Measurements from ENCODE around the gene SP1. TPM values are rescaled to one million over a fixed set of nuclear protein-coding genes. Genes with fewer than 3 reads are reported as not detected.
"Not testable (repeated sequence)": the region's sequence is repeated elsewhere in the genome, so short reads cannot be mapped to it uniquely, and the experiment has no call there.

The SP1 gene
- total RNA-seq, 6 experiments from 2014 or later = 38.2 to 51.8 (median 43.5) TPM

- Mint-ChIP-seq H3K4me1 (ENCODE audit: low read depth) (peaks cover 30% of the 10 kb centered on the region), H3K27ac (no peak overlapping the region), H3K9me3 (no peaks in the 10 kb centered on the region), H3K36me3 (ENCODE audit: low read depth) (no peaks in the 10 kb centered on the region), H3K4me3 (no peak overlapping the region), H3K27me3 (ENCODE audit: insufficient read depth) (peaks cover 7% of the 10 kb centered on the region)
- TF ChIP-seq CTCF (IDR thresholded peaks at IDR 0.05) = no peak
- no peak for DNase-seq
Observed at GRCh38 chr12:53419756-53420155, 39.8 kb downstream of the SP1 start.

GRCh38 chr12:53422247-53422646 is 42.3 kb downstream of the SP1 start:
- H3K27ac Mint-ChIP-seq = not testable (repeated sequence)

GRCh38 chr12:53423597-53423996 is 43.6 kb downstream of the SP1 start, which contains the start of gene AMHR2:
AMHR2 (plus strand) TSS chr12:53423855; CDS start chr12:53423935, 80 bp downstream.
- Mint-ChIP-seq H3K4me1 (ENCODE audit: low read depth) (peaks cover 25% of the 10 kb centered on the region), H3K4me3 (no peak within 1 kb of the TSS), H3K36me3 (ENCODE audit: low read depth) (no peaks in the 10 kb centered on the region)

More at GRCh38 chr12:53422247-53422646, 42.3 kb downstream of the SP1 start:
- H3K4me1 Mint-ChIP-seq (ENCODE audit: low read depth) = peaks cover 13% of the 10 kb centered on the region
- not testable (repeated sequence) for H3K9me3 Mint-ChIP-seq; H3K36me3 Mint-ChIP-seq (ENCODE audit: low read depth); DNase-seq; H3K4me3 Mint-ChIP-seq; H3K27me3 Mint-ChIP-seq (ENCODE audit: insufficient read depth)

GRCh38 chr12:53424626-53425514 is 44.9 kb downstream of the SP1 start:
- peaks cover 5% of the 10 kb centered on the region for H3K27me3 Mint-ChIP-seq (ENCODE audit: insufficient read depth)
- DNase-seq = no peak
- H3K27ac Mint-ChIP-seq = no peak overlapping the region
- H3K36me3 Mint-ChIP-seq (ENCODE audit: low read depth) = no peaks in the 10 kb centered on the region
- TF ChIP-seq CTCF (IDR thresholded peaks at IDR 0.05) = no peak
- peaks cover 30% of the 10 kb centered on the region for H3K4me1 Mint-ChIP-seq (ENCODE audit: low read depth)
- H3K9me3 Mint-ChIP-seq = no peaks in the 10 kb centered on the region
- no peak overlapping the region for H3K4me3 Mint-ChIP-seq

More at GRCh38 chr12:53423597-53423996, 43.6 kb downstream of the SP1 start, which contains the start of gene AMHR2:
- H3K9me3 Mint-ChIP-seq = no peaks in the 10 kb centered on the region
- TF ChIP-seq CTCF (IDR thresholded peaks at IDR 0.05) = no peak
- no peak for DNase-seq
- H3K27me3 Mint-ChIP-seq (ENCODE audit: insufficient read depth) = peaks cover 5% of the 10 kb centered on the region
- H3K27ac Mint-ChIP-seq = no peak within 1 kb of the TSS

GRCh38 chr12:53425515-53426150 is 45.7 kb downstream of the SP1 start:
- Mint-ChIP-seq H3K36me3 (ENCODE audit: low read depth) (no peaks in the 10 kb centered on the region), H3K4me3 (no peak overlapping the region), H3K27ac (no peak overlapping the region), H3K27me3 (ENCODE audit: insufficient read depth) (peaks cover 5% of the 10 kb centered on the region), H3K9me3 (no peaks in the 10 kb centered on the region), H3K4me1 (ENCODE audit: low read depth) (peaks cover 28% of the 10 kb centered on the region)
- DNase-seq = no peak
- no peak for TF ChIP-seq CTCF (IDR thresholded peaks at IDR 0.05)

Data from HFFc6 (cell line).